GM06990 (cell line): Measurements from ENCODE around the gene COL2A1.

Experiments used
- DNase-seq: peaks from one replicate; pipeline ENCODE4 v3.0.0-alpha.2; 2011; ENCODE audit not compliant: insufficient read length; ENCODE audit errors: extremely low read depth
- H3K27me3 ChIP-seq: replicated peaks from 2 replicates; pipeline ENCODE4 v1.6.0; 2011; ENCODE audit warnings: low read length; ENCODE audit not compliant: control insufficient read depth, insufficient read depth
- H3K36me3 ChIP-seq: 2 replicates; pipeline ENCODE4 v1.5.1; 2011; ENCODE audit warnings: low read length; ENCODE audit not compliant: control insufficient read depth, insufficient read depth
- H3K4me3 ChIP-seq: replicated peaks from 2 replicates; pipeline ENCODE4 v1.5.1; 2011; ENCODE audit warnings: low read depth, mild to moderate bottlenecking, control low read depth, low read length
- CTCF ChIP-seq: IDR thresholded peaks from 2 replicates; pipeline ENCODE4 v1.5.1; 2011; ENCODE audit warnings: low read length, control low read depth, mild to moderate bottlenecking, inconsistent platforms; ENCODE audit not compliant: insufficient read depth, poor library complexity, severe bottlenecking

The COL2A1 gene

GRCh38 chr12:47997321-47997720 is 7.0 kb downstream of the COL2A1 start:
- no peak for TF ChIP-seq CTCF
- no peak for DNase-seq

DNA sequence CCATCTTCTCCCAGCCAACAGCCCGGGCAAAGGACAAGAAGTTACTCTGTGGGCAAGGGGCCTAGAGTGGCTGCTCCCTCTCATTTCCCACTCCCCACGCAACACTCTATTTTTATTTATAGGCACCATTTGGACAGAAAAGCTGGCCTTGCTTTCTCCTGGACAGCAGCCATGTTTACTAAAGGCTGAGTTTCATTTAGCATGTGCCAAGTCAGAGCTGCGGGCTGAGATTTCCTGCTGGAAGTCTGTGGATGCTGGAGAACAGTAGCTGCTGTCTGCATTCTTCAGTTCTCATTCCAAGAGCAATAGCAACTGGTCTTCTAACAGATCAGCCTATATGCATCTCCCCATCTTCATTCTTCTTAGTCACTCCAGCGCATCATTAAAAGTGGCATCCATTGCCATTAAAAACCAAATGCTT is 8.3 kb downstream of the COL2A1 start:
- TF ChIP-seq CTCF: no peak
- peaks cover 4% of the 10 kb centered on the region for H3K27me3 ChIP-seq
- no peaks in the 10 kb centered on the region for H3K36me3 ChIP-seq
- H3K4me3 ChIP-seq: no peak overlapping the region
- no peak for DNase-seq

More at GRCh38 chr12:47997321-47997720, 7.0 kb downstream of the COL2A1 start:
- no peaks in the 10 kb centered on the region for H3K36me3 ChIP-seq
- peaks cover 4% of the 10 kb centered on the region for H3K27me3 ChIP-seq
- H3K4me3 ChIP-seq: no peak overlapping the region

DNA sequence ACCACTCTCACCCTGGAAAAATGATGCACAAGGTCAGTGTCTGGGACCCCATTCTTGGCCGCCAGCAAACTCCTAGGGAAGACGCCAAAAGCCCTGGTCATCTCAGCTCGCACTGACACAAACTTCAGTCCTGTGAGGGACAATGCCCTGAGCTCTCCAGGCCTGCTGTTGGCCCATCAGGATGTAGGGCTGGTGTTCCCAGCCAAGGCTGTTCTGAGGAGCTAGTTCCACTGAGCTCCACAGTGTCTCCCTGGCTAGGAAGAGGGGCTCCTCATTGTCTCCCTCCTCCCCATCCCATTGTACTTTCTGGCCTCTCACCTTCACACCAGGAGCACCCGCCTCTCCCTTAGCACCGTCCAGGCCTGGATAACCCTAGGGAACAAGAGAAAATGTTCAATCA is 10.8 kb downstream of the COL2A1 start:
- H3K27me3 ChIP-seq: peaks cover 3% of the 10 kb centered on the region
- no peaks in the 10 kb centered on the region for H3K36me3 ChIP-seq
- no peak overlapping the region for H3K4me3 ChIP-seq
- no peak for TF ChIP-seq CTCF
- no peak for DNase-seq

GRCh38 chr12:47992776-47993175 is 11.5 kb downstream of the COL2A1 start:
- Histone ChIP-seq H3K4me3 (no peak overlapping the region), H3K36me3 (no peaks in the 10 kb centered on the region), H3K27me3 (peaks cover 3% of the 10 kb centered on the region)
- no peak for TF ChIP-seq CTCF
- no peak for DNase-seq

- H3K4me3 ChIP-seq: no peak overlapping the region
- H3K36me3 ChIP-seq: no peaks in the 10 kb centered on the region
- peaks cover 3% of the 10 kb centered on the region for H3K27me3 ChIP-seq
- no peak for TF ChIP-seq CTCF
- no peak for DNase-seq
These were observed 12.9 kb downstream of the COL2A1 start for GRCh38 chr12:47991106-47992061.
